Colonic mucosa (tissue), 4 donors: ENCODE measurements around the gene HACD2. TPM values are rescaled to one million over a fixed set of nuclear protein-coding genes. Genes with fewer than 3 reads are reported as not detected.

Experiments used
- DNase-seq: peaks from one replicate; pipeline ENCODE4 v3.0.0-alpha.2; 2020
- H3K27ac ChIP-seq: fragments of 200-600 bp; one replicate; pipeline ENCODE4 v1.8.0; 2021
- H3K27me3 ChIP-seq: fragments of 200-600 bp; one replicate; pipeline ENCODE4 v1.8.0; 2021
- H3K36me3 ChIP-seq: fragments of 200-600 bp; one replicate; pipeline ENCODE4 v1.8.0; 2021
- H3K4me1 ChIP-seq: fragments of 200-600 bp; one replicate; pipeline ENCODE4 v1.8.0; 2021; ENCODE audit warnings: mild to moderate bottlenecking
- H3K4me3 ChIP-seq: fragments of 200-600 bp; one replicate; pipeline ENCODE4 v1.8.0; 2021
- H3K9ac ChIP-seq, 2 donors: one replicate each; pipeline ENCODE4 v1.7.0; 2013; ENCODE audit warnings: control low read depth in 2 of 2, low read depth in 2 of 2, low read length in 2 of 2
- H3K9me3 ChIP-seq: fragments of 200-600 bp; one replicate; pipeline ENCODE4 v1.8.0; 2021
- CTCF ChIP-seq: fragments of 200-600 bp; IDR thresholded peaks from one replicate; pipeline ENCODE4 v1.8.0; 2022; ENCODE audit warnings: antibody characterized with exemption, mild to moderate bottlenecking
- intact Hi-C: fragments of 100-400 bp; cut with DNase I; formaldehyde crosslinking; loops from one replicate; pipeline ENCODE4 v1.14.1; 2022
- total RNA-seq, 2 donors: library from RNA; stranded (reverse); fragmentation: NEBNext Ultra II Directional in 1 of 2; extraction: Animal tissue kit (Norgen Biotek cat#: 25700) in 1 of 2; gene quantifications; one replicate each; pipeline ENCODE4 v1.2.1, GENCODE V29; 2021
- donor health status: healthy.
- donor health status: DM: no; HTN: no; CAD: no.
- donor health status: DM: no; HTN: no; CAD: no.

The HACD2 gene
- total RNA-seq, 2 donors from 2014 or later, result 60.3 to 61.2 TPM

GRCh38 chr3:123576122-123576521, 8.7 kb downstream of the HACD2 start:
- Histone ChIP-seq H3K27ac (no peak overlapping the region), H3K36me3 (no peaks in the 10 kb centered on the region), H3K4me3 (no peak overlapping the region), H3K9me3 (no peaks in the 10 kb centered on the region), H3K9ac (no peak overlapping the region), H3K27me3 (no peaks in the 10 kb centered on the region), H3K4me1 (no peaks in the 10 kb centered on the region)
- TF ChIP-seq CTCF, result no peak
- DNase-seq, result no peak
- intact Hi-C loops, result no loop called here

GRCh38 chr3:123571973-123572365, 12.9 kb downstream of the HACD2 start:
- no peak for TF ChIP-seq CTCF

GRCh38 chr3:123571264-123571972, 13.4 kb downstream of the HACD2 start:
- no peak for TF ChIP-seq CTCF
- no peaks in the 10 kb centered on the region for H3K4me1 ChIP-seq
- H3K27ac ChIP-seq, result no peak overlapping the region
- H3K36me3 ChIP-seq, result no peaks in the 10 kb centered on the region
- DNase-seq, result no peak
- intact Hi-C loops, result no loop called here
- H3K27me3 ChIP-seq, result no peaks in the 10 kb centered on the region
- H3K9me3 ChIP-seq, result no peaks in the 10 kb centered on the region
- no peak overlapping the region for H3K9ac ChIP-seq
- no peak overlapping the region for H3K4me3 ChIP-seq

More at GRCh38 chr3:123571973-123572365, 12.9 kb downstream of the HACD2 start:
- H3K27me3 ChIP-seq, result no peaks in the 10 kb centered on the region
- no peak overlapping the region for H3K27ac ChIP-seq
- intact Hi-C loops, result no loop called here
- H3K36me3 ChIP-seq, result no peaks in the 10 kb centered on the region
- H3K4me3 ChIP-seq, result no peak overlapping the region
- H3K9me3 ChIP-seq, result no peaks in the 10 kb centered on the region
- no peak for DNase-seq
- no peaks in the 10 kb centered on the region for H3K4me1 ChIP-seq
- H3K9ac ChIP-seq, result no peak overlapping the region

GRCh38 chr3:123568875-123569274, 16.0 kb downstream of the HACD2 start:
- Histone ChIP-seq H3K9ac (no peak overlapping the region), H3K4me3 (no peak overlapping the region), H3K27ac (no peak overlapping the region), H3K9me3 (no peaks in the 10 kb centered on the region), H3K4me1 (no peaks in the 10 kb centered on the region), H3K36me3 (no peaks in the 10 kb centered on the region), H3K27me3 (no peaks in the 10 kb centered on the region)
- no peak for TF ChIP-seq CTCF
- DNase-seq, result no peak
- intact Hi-C loops, result no loop called here

GRCh38 chr3:123568034-123568433, 16.8 kb downstream of the HACD2 start:
- no peak overlapping the region for H3K27ac ChIP-seq
- no peaks in the 10 kb centered on the region for H3K36me3 ChIP-seq
- no peak overlapping the region for H3K9ac ChIP-seq
- no peak overlapping the region for H3K4me3 ChIP-seq
- no peaks in the 10 kb centered on the region for H3K4me1 ChIP-seq
- no peaks in the 10 kb centered on the region for H3K27me3 ChIP-seq
- TF ChIP-seq CTCF, result no peak
- H3K9me3 ChIP-seq, result no peaks in the 10 kb centered on the region
- DNase-seq, result no peak
- intact Hi-C loops, result no loop called here
